H1 (cell line): Measurements from ENCODE around the gene TMPRSS9. TPM values are rescaled to one million over a fixed set of nuclear protein-coding genes. Genes with fewer than 3 reads are reported as not detected.

ENCODE experiments used
- BACH1 ChIP-seq: IDR thresholded peaks from 2 replicates; pipeline ENCODE4 v1.6.1; 2012; ENCODE audit warnings: low read length, improper control_type of control experiment
- CEBPB ChIP-seq: IDR thresholded peaks from 2 replicates; pipeline ENCODE4 v1.6.1; 2012; ENCODE audit warnings: low read depth, low read length
- PHF8 ChIP-seq: fragments of 200-600 bp; sonication (generic); conservative IDR thresholded peaks from 2 replicates; pipeline ENCODE4 v1.7.1; 2012; ENCODE audit warnings: low read depth, mild to moderate bottlenecking, inconsistent platforms, low read length, moderate library complexity
- SAP30 ChIP-seq: fragments of 300-600 bp; sonication (generic); IDR thresholded peaks from 2 replicates; pipeline ENCODE4 v1.7.1; 2012; ENCODE audit warnings: low read length, moderate library complexity, mild to moderate bottlenecking, inconsistent platforms; ENCODE audit not compliant: insufficient read depth, insufficient replicate concordance
- SP2 ChIP-seq: IDR thresholded peaks from 2 replicates; pipeline ENCODE4 v1.6.1; 2012; ENCODE audit warnings: mild to moderate bottlenecking, low read length, inconsistent platforms
- TAF7 ChIP-seq: optimal IDR thresholded peaks from 2 replicates; pipeline ENCODE3; 2011; ENCODE audit warnings: low read depth, mild to moderate bottlenecking, inconsistent platforms, low read length, moderate library complexity, borderline replicate concordance
- ZNF274 ChIP-seq: IDR thresholded peaks from 2 replicates; pipeline ENCODE4 v1.7.0; 2012; ENCODE audit warnings: low read length, borderline replicate concordance; ENCODE audit errors: extremely low read depth
- polyA plus RNA-seq, 7 experiments: library from polyadenylated mRNA; depleted of rRNA in 3 of 7; stranded (reverse) in 5 of 7; unstranded in 2 of 7; fragments of >200 nt in 5 of 7; fragments of 200-250 nt in 2 of 7; gene quantifications; 1 replicate in 5 of 7; 2 replicates in 1 of 7; 4 replicates in 1 of 7; pipeline versions ENCODE4 v1.2.1 to v1.2.3, GENCODE V29; 2011 to 2013; ENCODE audit warnings: missing spikeins in 2 of 7, mixed read lengths in 2 of 7
- total RNA-seq: library from RNA; stranded (reverse); fragmentation: NEBNext Ultra II Directional; extraction: Animal tissue kit (Norgen Biotek cat#: 25700); gene quantifications from 2 replicates; pipeline ENCODE4 v1.2.1, GENCODE V29; 2021

The TMPRSS9 gene
- total and polyA plus RNA-seq, 2 of the 8 experiments (the other 6 are each of a cell fraction or from before 2014, with no cell fraction given) = 0.15 to 0.19 TPM

- no peak for TF ChIP-seq PHF8
- no peak for TF ChIP-seq SP2
- no peak for TF ChIP-seq CEBPB
- no peak for TF ChIP-seq TAF7
- TF ChIP-seq SAP30 = no peak
- TF ChIP-seq ZNF274 = no peak
- no peak for TF ChIP-seq BACH1
- TF ChIP-seq, all 59 proteins: peak for 0
These were observed 18.8 kb upstream of the TMPRSS9 start (continued) for GRCh38 chr19:2341244-2341751.
